Gastroesophageal sphincter (tissue), 4 donors: ENCODE measurements around the gene TFDP2. TPM values are rescaled to one million over a fixed set of nuclear protein-coding genes. Genes with fewer than 3 reads are reported as not detected.

Source experiments
- ATAC-seq: fragments of 150-250 bp; one replicate; pipeline ENCODE4 v1.9.1; 2016; ENCODE audit warnings: mild to moderate bottlenecking, moderate library complexity
- H3K27ac ChIP-seq, 4 donors: fragments of 200-600 bp; sonication (generic) in 3 of 4; 1 replicate in 3 of 4; 2 replicates in 1 of 4; pipeline ENCODE4 v1.5.1; 2016 to 2019
- H3K27me3 ChIP-seq: fragments of 200-600 bp; sonication (generic); one replicate; pipeline ENCODE4 v1.5.1; 2019
- H3K36me3 ChIP-seq, 2 donors: fragments of 200-600 bp; sonication (generic); one replicate each; pipeline ENCODE4 v1.5.1; 2019; ENCODE audit warnings: control low read depth in 1 of 2
- H3K4me1 ChIP-seq, 3 donors: fragments of 200-600 bp; sonication (generic); 1 replicate in 2 of 3; 2 replicates in 1 of 3; pipeline ENCODE4 v1.5.1; 2016 to 2019; ENCODE audit warnings: control low read depth in 2 of 3
- H3K4me3 ChIP-seq, 2 donors: fragments of 200-600 bp; sonication (generic); one replicate each; pipeline ENCODE4 v1.5.1; 2019; ENCODE audit warnings: mild to moderate bottlenecking in 1 of 2, moderate library complexity in 1 of 2
- H3K9me3 ChIP-seq, 3 donors: fragments of 200-600 bp; sonication (generic); one replicate each; pipeline ENCODE4 v1.5.1; 2017 to 2019; ENCODE audit warnings: control low read depth in 2 of 3
- EP300 ChIP-seq: sonication (generic); formaldehyde crosslinking; IDR thresholded peaks from one replicate; pipeline ENCODE4 v1.6.1; 2017; ENCODE audit warnings: antibody characterized with exemption, mild to moderate bottlenecking
- POLR2A ChIP-seq, 2 donors: fragments of 450-650 bp; IDR thresholded peaks; one replicate each; pipeline ENCODE4 v1.6.1; 2017; ENCODE audit warnings: antibody characterized with exemption in 2 of 2, mild to moderate bottlenecking in 2 of 2, moderate library complexity in 1 of 2
- POLR2AphosphoS5 ChIP-seq: sonication (generic); formaldehyde crosslinking; IDR thresholded peaks from one replicate; pipeline ENCODE4 v1.6.1; 2017; ENCODE audit warnings: antibody characterized with exemption
- WGBS, 2 donors: methylation state at CpG; one replicate each; pipeline ENCODE4 v1.1.5; 2018; ENCODE audit warnings: low coverage in 1 of 2; 5-methylcytosine and 5-hydroxymethylcytosine counted together
- total RNA-seq, 4 donors: library from RNA; depleted of rRNA; stranded (reverse); fragments of >200 nt; gene quantifications; one replicate each; pipeline ENCODE4 v1.1.0, GENCODE V29; 2016
- TF ChIP-seq, protein P1 (sequence below), 4 experiments: fragments of 200-600 bp in 2 of 4; fragments of 450-650 bp in 2 of 4; sonication (generic) in 1 of 4; IDR thresholded peaks; one replicate each; pipeline ENCODE4 v1.5.1; 2017 to 2019; ENCODE audit warnings: antibody characterized with exemption in 4 of 4, mild to moderate bottlenecking in 2 of 4, moderate library complexity in 2 of 4

TFDP2 gene
- total RNA-seq, 4 donors from 2014 or later, result 56.2 to 267 (median 108) TPM

DNA sequence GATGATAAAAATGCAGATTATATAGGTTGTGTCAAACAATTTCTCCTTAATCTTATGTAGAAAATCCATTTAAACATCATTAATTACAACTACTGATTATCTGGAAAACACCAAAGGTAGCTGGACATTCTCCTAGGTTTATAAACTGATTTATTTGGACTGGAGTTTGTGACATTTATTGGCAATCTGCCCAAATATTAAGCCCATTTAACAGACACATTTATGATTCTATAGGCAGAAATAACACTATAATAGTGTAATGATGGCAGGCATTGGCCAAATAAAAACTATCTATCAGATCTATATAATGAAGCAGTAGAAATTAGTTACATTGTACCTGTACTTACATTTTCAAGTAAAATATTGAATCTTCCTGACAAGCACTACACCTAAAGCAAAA, 117.8 kb downstream of the TFDP2 start:
- TF ChIP-seq, protein P1, sequence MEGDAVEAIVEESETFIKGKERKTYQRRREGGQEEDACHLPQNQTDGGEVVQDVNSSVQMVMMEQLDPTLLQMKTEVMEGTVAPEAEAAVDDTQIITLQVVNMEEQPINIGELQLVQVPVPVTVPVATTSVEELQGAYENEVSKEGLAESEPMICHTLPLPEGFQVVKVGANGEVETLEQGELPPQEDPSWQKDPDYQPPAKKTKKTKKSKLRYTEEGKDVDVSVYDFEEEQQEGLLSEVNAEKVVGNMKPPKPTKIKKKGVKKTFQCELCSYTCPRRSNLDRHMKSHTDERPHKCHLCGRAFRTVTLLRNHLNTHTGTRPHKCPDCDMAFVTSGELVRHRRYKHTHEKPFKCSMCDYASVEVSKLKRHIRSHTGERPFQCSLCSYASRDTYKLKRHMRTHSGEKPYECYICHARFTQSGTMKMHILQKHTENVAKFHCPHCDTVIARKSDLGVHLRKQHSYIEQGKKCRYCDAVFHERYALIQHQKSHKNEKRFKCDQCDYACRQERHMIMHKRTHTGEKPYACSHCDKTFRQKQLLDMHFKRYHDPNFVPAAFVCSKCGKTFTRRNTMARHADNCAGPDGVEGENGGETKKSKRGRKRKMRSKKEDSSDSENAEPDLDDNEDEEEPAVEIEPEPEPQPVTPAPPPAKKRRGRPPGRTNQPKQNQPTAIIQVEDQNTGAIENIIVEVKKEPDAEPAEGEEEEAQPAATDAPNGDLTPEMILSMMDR (IDR thresholded peaks at IDR 0.05), result no peak
- TF ChIP-seq EP300 (no peak), POLR2A (IDR thresholded peaks at IDR 0.05) (no peak), POLR2AphosphoS5 (no peak)
- peaks cover 2 to 31% (median 6%) of the 10 kb centered on the region in 3 donors for H3K4me1 ChIP-seq
- no peaks in the 10 kb centered on the region for H3K27me3 ChIP-seq
- H3K36me3 ChIP-seq, result no peaks in the 10 kb centered on the region
- H3K4me3 ChIP-seq, result no peak overlapping the region
- H3K27ac ChIP-seq, result no peak overlapping the region
- no peak for ATAC-seq
- no peaks in the 10 kb centered on the region for H3K9me3 ChIP-seq

DNA sequence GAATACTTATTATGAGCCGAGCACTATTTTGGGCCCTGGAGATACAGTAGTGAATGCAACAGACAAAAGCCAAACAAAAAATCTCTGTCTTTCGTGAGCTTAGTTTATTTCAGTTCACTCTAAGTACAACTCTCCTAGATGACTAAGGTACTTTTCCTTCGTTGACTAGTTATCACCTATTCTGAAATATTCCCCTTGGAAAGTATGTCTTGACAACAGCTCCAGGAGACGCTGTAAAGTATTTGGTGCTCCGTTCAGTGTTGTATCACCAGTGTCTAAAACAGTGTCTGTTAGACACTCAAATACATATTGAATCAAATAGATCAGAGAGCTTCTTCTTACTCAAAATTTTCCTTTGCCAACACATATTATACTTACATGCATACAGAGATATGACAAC, 119.6 kb downstream of the TFDP2 start:
- 35 to 38% methylated on average over 5 of the region's 5 CpGs for WGBS, 2 donors
- no peaks in the 10 kb centered on the region for H3K27me3 ChIP-seq
- H3K9me3 ChIP-seq, result no peaks in the 10 kb centered on the region
- H3K4me1 ChIP-seq, result peaks cover 2 to 37% (median 6%) of the 10 kb centered on the region in 3 donors
- peak overlapping the region in 3 of 4 donors; percentile 4 to 61 (median 35) for H3K27ac ChIP-seq
- TF ChIP-seq, protein P1 (IDR thresholded peaks at IDR 0.05), result no peak
- no peak for TF ChIP-seq POLR2A (IDR thresholded peaks at IDR 0.05)
- no peaks in the 10 kb centered on the region for H3K36me3 ChIP-seq
- no peak for ATAC-seq
- H3K4me3 ChIP-seq, result no peak overlapping the region

DNA sequence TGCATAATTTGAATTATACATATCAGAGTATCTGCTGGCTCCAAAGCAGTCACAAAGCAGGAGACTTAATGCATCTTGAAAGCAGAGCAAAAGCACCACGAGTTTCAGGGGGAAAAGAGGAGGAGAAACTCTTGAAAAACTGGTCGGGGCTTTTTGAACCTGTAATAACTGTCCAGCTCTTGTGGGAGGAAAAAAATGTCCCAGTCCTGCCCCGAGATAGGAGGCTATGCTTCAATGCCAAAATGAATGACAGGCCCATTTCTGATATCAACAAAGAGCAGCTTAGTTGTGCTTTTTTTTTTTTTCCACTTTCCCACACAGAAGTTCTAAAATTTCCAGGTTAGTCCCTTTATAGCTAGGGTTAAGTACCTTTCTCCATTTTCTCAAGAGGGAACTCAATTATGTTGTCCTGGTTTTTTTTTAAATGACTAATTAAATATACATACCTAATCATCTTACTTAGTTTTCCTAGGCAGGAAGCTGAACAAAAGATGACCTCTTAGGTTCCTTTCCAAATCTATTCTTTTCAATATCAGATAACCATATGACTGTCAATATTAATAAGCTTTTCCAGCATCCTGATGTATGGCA, 120.2 kb downstream of the TFDP2 start:
- H3K27ac ChIP-seq, result peak overlapping the region; percentile 4 to 61 (median 30)
- WGBS, 2 donors, result 38 to 54% methylated on average over 3 of the region's 3 CpGs
- H3K36me3 ChIP-seq, result no peaks in the 10 kb centered on the region
- no peak for ATAC-seq
- H3K27me3 ChIP-seq, result no peaks in the 10 kb centered on the region
- no peak overlapping the region for H3K4me3 ChIP-seq
- no peaks in the 10 kb centered on the region for H3K9me3 ChIP-seq
- no peak for TF ChIP-seq EP300
- TF ChIP-seq, protein P1 (IDR thresholded peaks at IDR 0.05), result no peak
- no peak for TF ChIP-seq POLR2A (IDR thresholded peaks at IDR 0.05)
- no peak for TF ChIP-seq POLR2AphosphoS5
- H3K4me1 ChIP-seq, result peaks cover 2 to 37% (median 6%) of the 10 kb centered on the region in 3 donors

DNA sequence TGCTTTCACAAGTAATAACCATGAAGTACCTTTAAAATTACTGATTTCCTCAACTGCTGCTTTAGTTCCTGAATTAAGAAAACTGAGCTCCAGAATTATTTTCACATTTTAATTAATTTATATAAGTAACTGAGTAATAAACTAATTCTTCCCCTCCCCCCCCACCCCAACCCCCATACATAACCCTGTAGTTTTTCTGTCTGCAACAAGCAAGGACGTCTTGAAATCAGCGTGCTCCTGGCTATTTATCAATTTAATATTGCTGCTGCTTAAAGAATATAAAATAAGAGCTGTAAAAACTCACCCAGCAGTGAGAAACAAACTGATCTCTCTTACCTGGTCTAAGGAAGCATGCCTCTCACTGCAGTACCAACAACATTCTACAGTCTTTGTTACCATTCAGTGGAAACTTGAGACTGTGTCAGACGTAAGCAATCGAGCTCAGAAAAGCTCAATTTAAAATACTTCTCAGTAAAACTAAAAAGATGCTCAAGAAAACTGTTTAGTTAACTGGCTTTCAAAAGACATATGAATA, 121.0 kb downstream of the TFDP2 start:
- Histone ChIP-seq H3K9me3 (no peaks in the 10 kb centered on the region), H3K4me1 (peaks cover 2 to 37% (median 6%) of the 10 kb centered on the region in 3 donors), H3K27me3 (no peaks in the 10 kb centered on the region), H3K27ac (peak overlapping the region in 3 of 4 donors; percentile 25 to 66 (median 35)), H3K36me3 (no peaks in the 10 kb centered on the region), H3K4me3 (peak overlapping the region; percentile 49 to 88)
- no peak for ATAC-seq
- TF ChIP-seq, protein P1 (IDR thresholded peaks at IDR 0.05), result peak in 2 of 4 experiments; percentile 13 to 14
- TF ChIP-seq POLR2AphosphoS5, result no peak
- WGBS, 2 donors, result 0 to 2% methylated on average over 4 of the region's 4 CpGs

DNA sequence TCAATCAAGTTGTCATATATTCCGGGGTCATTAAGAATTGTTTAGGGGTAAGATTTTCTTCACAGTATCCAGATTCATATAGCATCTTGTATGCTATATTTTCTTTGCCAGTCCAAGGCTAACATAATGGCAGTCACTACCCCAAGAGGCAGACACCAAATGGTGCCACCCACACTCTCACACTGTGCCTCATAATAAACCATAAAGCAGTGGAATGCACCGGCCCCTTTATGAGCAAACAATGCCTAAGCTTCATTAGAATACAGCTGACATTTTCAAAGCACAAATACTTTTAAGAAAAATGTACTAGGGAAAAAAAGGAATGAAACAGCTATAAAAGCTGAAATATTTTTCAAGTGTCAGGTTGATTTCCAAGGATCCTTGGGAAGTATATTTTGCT, 121.6 kb downstream of the TFDP2 start:
- no peak for ATAC-seq
- H3K27ac ChIP-seq, result peak overlapping the region in 3 of 4 donors; percentile 2 to 66 (median 35)

More for the DNA sequence above, 121.6 kb downstream of the TFDP2 start:
- no peaks in the 10 kb centered on the region for H3K27me3 ChIP-seq
- no peaks in the 10 kb centered on the region for H3K36me3 ChIP-seq
- H3K9me3 ChIP-seq, result no peaks in the 10 kb centered on the region
- TF ChIP-seq, protein P1 (IDR thresholded peaks at IDR 0.05), result no peak
- TF ChIP-seq POLR2AphosphoS5 (no peak), POLR2A (IDR thresholded peaks at IDR 0.05) (no peak), EP300 (no peak)
- H3K4me3 ChIP-seq, result peak overlapping the region; percentile 49 to 88
- H3K4me1 ChIP-seq, result peaks cover 2 to 37% (median 6%) of the 10 kb centered on the region in 3 donors
- 0 to 13% methylated on average over 2 of the region's 2 CpGs for WGBS, 2 donors
